K562 (cell line): ENCODE results near the gene ACRBP. TPM values are rescaled to one million over a fixed set of nuclear protein-coding genes. Genes with fewer than 3 reads are reported as not detected.

Source experiments
- ADNP ChIP-seq: fragments of 200-800 bp; sonication (Bioruptor generic); IDR thresholded peaks from 2 replicates; pipeline ENCODE4 v1.6.1; 2016; ENCODE audit warnings: missing genetic modification characterization, missing compliant biosample characterization
- CCNT2 ChIP-seq: IDR thresholded peaks from 2 replicates; pipeline ENCODE4 v1.6.1; 2011; ENCODE audit warnings: borderline replicate concordance, low read depth, mild to moderate bottlenecking, moderate library complexity, mixed read lengths, low read length; ENCODE audit not compliant: insufficient read length; ENCODE audit errors: extremely low read depth
- ILK ChIP-seq: fragments of 450-650 bp; IDR thresholded peaks from 2 replicates; pipeline ENCODE4 v1.6.1; 2016; ENCODE audit warnings: missing genetic modification characterization, low read depth, mild to moderate bottlenecking, missing compliant biosample characterization, moderate library complexity, borderline replicate concordance
- LARP7 ChIP-seq: fragments of 450-650 bp; IDR thresholded peaks from 2 replicates; pipeline ENCODE4 v1.6.1; 2016
- MBD2 ChIP-seq: sonication (generic); IDR thresholded peaks from 2 replicates; pipeline ENCODE4 v1.6.1; 2016; ENCODE audit warnings: low read depth, borderline replicate concordance
- MCM7 ChIP-seq, 2 experiments: fragments of 450-650 bp; IDR thresholded peaks; 2 replicates each; pipeline ENCODE4 v1.6.1; 2016 to 2018
- POLR2A ChIP-seq: fragments of 450-650 bp; conservative IDR thresholded peaks from 2 replicates; pipeline ENCODE4 v1.6.1; 2016
- POLR2H ChIP-seq: IDR thresholded peaks from 2 replicates; pipeline ENCODE4 v1.6.1; 2016; ENCODE audit warnings: missing genetic modification characterization, low read depth, mild to moderate bottlenecking, control low read depth, missing compliant biosample characterization, moderate library complexity
- PRMT5 ChIP-seq: sonication (generic); formaldehyde crosslinking; IDR thresholded peaks from 2 replicates; pipeline ENCODE4 v1.5.0; 2020; ENCODE audit warnings: missing genetic modification reagents
- PTBP1 ChIP-seq: fragments of 200-400 bp; formaldehyde crosslinking; IDR thresholded peaks from 2 replicates; pipeline ENCODE4 v1.6.1; 2017; ENCODE audit warnings: low read depth, low read length
- RFX5 ChIP-seq: IDR thresholded peaks from 2 replicates; pipeline ENCODE4 v1.6.1; 2011; ENCODE audit warnings: low read depth, mild to moderate bottlenecking, improper control_type of control experiment, low read length
- RHOXF2B ChIP-seq: fragments of 250-450 bp; sonication (Bioruptor Pico); conservative IDR thresholded peaks from 2 replicates; pipeline ENCODE4 v1.5.1; 2021
- SETDB1 ChIP-seq: IDR thresholded peaks from one replicate; pipeline ENCODE4 v1.6.1; 2012; ENCODE audit warnings: low read length, control low read depth, inconsistent platforms
- SIN3A ChIP-seq, 2 experiments: fragments of 150-350 bp in 1 of 2; IDR thresholded peaks; 2 replicates each; pipeline ENCODE4 v1.6.1; 2011 to 2016; ENCODE audit warnings: borderline replicate concordance in 2 of 2, low read depth in 2 of 2, low read length in 2 of 2, mild to moderate bottlenecking in 2 of 2, moderate library complexity in 2 of 2; ENCODE audit not compliant: control insufficient read depth in 1 of 2
- TBP ChIP-seq: optimal IDR thresholded peaks from 2 replicates; pipeline ENCODE3; 2011; ENCODE audit warnings: low read depth, low read length, improper control_type of control experiment
- U2AF2 ChIP-seq: fragments of 200-400 bp; formaldehyde crosslinking; optimal IDR thresholded peaks from 2 replicates; pipeline ENCODE3; 2017; ENCODE audit warnings: low read depth, mild to moderate bottlenecking, low read length
- UBTF ChIP-seq, 2 experiments: IDR thresholded peaks; 2 replicates each; pipeline ENCODE4 v1.6.1; 2012; ENCODE audit warnings: improper control_type of control experiment in 2 of 2, low read depth in 2 of 2, low read length in 2 of 2, borderline replicate concordance in 1 of 2
- ZBTB5 ChIP-seq: fragments of 450-650 bp; IDR thresholded peaks from 2 replicates; pipeline ENCODE4 v1.6.1; 2017; ENCODE audit warnings: antibody characterized with exemption
- ZFP30 ChIP-seq: fragments of 250-450 bp; sonication (Bioruptor Pico); IDR thresholded peaks from 2 replicates; pipeline ENCODE4 v1.8.0; 2022; ENCODE audit warnings: moderate library complexity, mild to moderate bottlenecking, inconsistent platforms, borderline replicate concordance
- ZNF121 ChIP-seq: sonication (generic); formaldehyde crosslinking; conservative IDR thresholded peaks from 2 replicates; pipeline ENCODE4 v1.8.0; 2022; ENCODE audit warnings: missing genetic modification reagents
- ZNF263 ChIP-seq: sonication (generic); formaldehyde crosslinking; IDR thresholded peaks from 2 replicates; pipeline ENCODE4 v1.8.0; 2022; ENCODE audit warnings: mild to moderate bottlenecking, missing genetic modification reagents, borderline replicate concordance
- ZSCAN32 ChIP-seq: fragments of 450-650 bp; formaldehyde crosslinking; IDR thresholded peaks from 2 replicates; pipeline ENCODE4 v1.4.0; 2020; ENCODE audit warnings: mild to moderate bottlenecking, moderate library complexity
- polyA plus RNA-seq, 8 experiments: library from polyadenylated mRNA; depleted of rRNA in 4 of 8; stranded (reverse) in 5 of 8; unstranded in 3 of 8; fragments of >200 nt; fragmentation: Nextera tagmentation in 2 of 8; fragmentation: Illumina TruSeq in 1 of 8; extraction: Ambion mirVana in 2 of 8; extraction: Trizol in 1 of 8; gene quantifications; 2 replicates each; pipeline versions ENCODE4 v1.2.1 to v1.2.3, GENCODE V29; 2011 to 2014; ENCODE audit warnings: inconsistent platforms in 1 of 8, missing spikeins in 1 of 8
- total RNA-seq, 7 experiments: library from RNA; depleted of rRNA in 6 of 7; stranded (reverse); fragments of >200 nt in 6 of 7; fragmentation: Illumina TruSeq in 2 of 7; extraction: Trizol in 2 of 7; gene quantifications; 2 replicates each; pipeline versions ENCODE4 v1.2.1 to v1.2.3, GENCODE V29; 2011 to 2021; ENCODE audit warnings: low replicate concordance in 1 of 7
- TF ChIP-seq, protein P1 (sequence below): fragments of 250-450 bp; sonication (Bioruptor Pico); IDR thresholded peaks from 2 replicates; pipeline ENCODE4 v1.5.0; 2022; ENCODE audit warnings: mild to moderate bottlenecking

The ACRBP gene
- total and polyA plus RNA-seq, 9 of the 15 experiments (the other 6 are each of a cell fraction or from before 2014, with no cell fraction given): 3.1 to 31.8 (median 8.4) TPM

- no peak for TF ChIP-seq CCNT2
- no peak for TF ChIP-seq PRMT5 (CRISPR knock-in tag)
- peak; percentile 64 for TF ChIP-seq TBP
- TF ChIP-seq POLR2A: peak; percentile 52
- TF ChIP-seq U2AF2: no peak
- TF ChIP-seq, protein P1, sequence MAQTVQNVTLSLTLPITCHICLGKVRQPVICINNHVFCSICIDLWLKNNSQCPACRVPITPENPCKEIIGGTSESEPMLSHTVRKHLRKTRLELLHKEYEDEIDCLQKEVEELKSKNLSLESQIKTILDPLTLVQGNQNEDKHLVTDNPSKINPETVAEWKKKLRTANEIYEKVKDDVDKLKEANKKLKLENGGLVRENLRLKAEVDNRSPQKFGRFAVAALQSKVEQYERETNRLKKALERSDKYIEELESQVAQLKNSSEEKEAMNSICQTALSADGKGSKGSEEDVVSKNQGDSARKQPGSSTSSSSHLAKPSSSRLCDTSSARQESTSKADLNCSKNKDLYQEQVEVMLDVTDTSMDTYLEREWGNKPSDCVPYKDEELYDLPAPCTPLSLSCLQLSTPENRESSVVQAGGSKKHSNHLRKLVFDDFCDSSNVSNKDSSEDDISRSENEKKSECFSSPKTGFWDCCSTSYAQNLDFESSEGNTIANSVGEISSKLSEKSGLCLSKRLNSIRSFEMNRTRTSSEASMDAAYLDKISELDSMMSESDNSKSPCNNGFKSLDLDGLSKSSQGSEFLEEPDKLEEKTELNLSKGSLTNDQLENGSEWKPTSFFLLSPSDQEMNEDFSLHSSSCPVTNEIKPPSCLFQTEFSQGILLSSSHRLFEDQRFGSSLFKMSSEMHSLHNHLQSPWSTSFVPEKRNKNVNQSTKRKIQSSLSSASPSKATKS: no peak
- no peak for TF ChIP-seq ILK (tag)
- peak in 1 of 2 experiments; percentile 51; a peak in 1 of 4 replicates for TF ChIP-seq SIN3A (IDR thresholded peaks at IDR 0.05; ENCODE audit: borderline replicate concordance in 2 of 2, control insufficient read depth in 1 of 2, low read depth in 2 of 2, low read length in 2 of 2)
- no peak for TF ChIP-seq RHOXF2B (CRISPR knock-in tag)
- no peak for TF ChIP-seq PTBP1
- TF ChIP-seq ZFP30: no peak
- TF ChIP-seq ADNP (tag): no peak; the same call in 1 of the 2 replicates
- TF ChIP-seq LARP7: 0 out of 2 replicates have a peak, but pooled peaks have one; percentile 56
- no peak for TF ChIP-seq MCM7 (IDR thresholded peaks at IDR 0.05)
- no peak for TF ChIP-seq MBD2
- no peak for TF ChIP-seq POLR2H (tag)
- peak; percentile 5; the same call in 1 of the 2 replicates for TF ChIP-seq ZSCAN32 (CRISPR knock-in tag)
- TF ChIP-seq SETDB1: no peak
- no peak for TF ChIP-seq ZBTB5
- peak in 1 of 2 experiments; percentile 55; a peak in 1 of 4 replicates for TF ChIP-seq UBTF (IDR thresholded peaks at IDR 0.05; ENCODE audit: borderline replicate concordance in 1 of 2, low read depth in 2 of 2, low read length in 2 of 2)
- TF ChIP-seq RFX5: no peak
- TF ChIP-seq ZNF263 (CRISPR knock-in tag): peak; percentile 91
- no peak for TF ChIP-seq ZNF121
Measured at GRCh38 chr12:6613776-6614512, 33.3 kb downstream of the ACRBP start (continued).
